NCI-H2196 treated with DMSO at 0.1 percent for 48 hours (cell line): ENCODE results near the gene UBR3.
"Not testable (repeated sequence)": the region's sequence is repeated elsewhere in the genome, so short reads cannot be mapped to it uniquely, and the experiment has no call there.

ENCODE experiments used
- DNase-seq: peaks from one replicate; lab custom pipeline; 2025; ENCODE audit not compliant: unreplicated experiment; lab: John Stamatoyannopoulos, UW

Gene UBR3

DNA sequence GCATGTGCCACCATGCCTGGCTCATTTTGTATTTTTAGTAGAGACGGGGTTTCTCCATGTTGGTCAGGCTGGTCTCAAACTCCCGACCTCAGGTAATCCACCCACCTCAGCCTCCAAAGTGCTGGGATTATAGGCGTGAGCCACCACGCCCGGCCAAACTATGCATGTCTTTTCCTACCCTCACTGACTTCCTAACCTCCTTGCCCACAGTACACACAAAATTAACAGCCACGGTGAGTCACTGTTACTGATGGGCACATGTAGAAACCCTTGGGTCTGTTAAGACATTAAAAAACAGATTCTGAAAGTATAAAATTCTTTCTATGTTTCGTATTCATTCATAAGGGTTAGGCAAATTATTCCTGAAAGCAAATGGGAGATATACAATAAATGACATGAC is 7.2 kb upstream of the UBR3 start:
- not testable (repeated sequence) for DNase-seq

DNA sequence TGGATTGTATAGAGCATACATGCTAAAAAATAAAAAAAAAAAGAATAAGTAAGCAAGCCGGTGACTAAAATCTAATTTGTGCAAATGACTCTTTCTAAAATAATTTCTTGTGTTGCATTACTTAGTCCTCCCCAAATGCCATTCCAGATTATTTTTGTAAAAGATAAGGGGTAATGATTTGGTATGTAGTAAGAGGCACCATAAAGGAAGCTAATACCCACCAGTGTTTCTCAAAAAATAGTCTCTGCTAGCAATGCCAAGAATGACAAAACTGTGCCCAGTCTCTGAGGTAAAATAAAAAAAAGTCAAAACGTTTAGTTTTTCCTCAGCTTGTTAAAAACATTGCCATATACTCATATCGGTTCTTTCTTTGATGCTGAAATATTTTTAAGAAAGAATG is 5.2 kb upstream of the UBR3 start:
- DNase-seq, result no peak

DNA sequence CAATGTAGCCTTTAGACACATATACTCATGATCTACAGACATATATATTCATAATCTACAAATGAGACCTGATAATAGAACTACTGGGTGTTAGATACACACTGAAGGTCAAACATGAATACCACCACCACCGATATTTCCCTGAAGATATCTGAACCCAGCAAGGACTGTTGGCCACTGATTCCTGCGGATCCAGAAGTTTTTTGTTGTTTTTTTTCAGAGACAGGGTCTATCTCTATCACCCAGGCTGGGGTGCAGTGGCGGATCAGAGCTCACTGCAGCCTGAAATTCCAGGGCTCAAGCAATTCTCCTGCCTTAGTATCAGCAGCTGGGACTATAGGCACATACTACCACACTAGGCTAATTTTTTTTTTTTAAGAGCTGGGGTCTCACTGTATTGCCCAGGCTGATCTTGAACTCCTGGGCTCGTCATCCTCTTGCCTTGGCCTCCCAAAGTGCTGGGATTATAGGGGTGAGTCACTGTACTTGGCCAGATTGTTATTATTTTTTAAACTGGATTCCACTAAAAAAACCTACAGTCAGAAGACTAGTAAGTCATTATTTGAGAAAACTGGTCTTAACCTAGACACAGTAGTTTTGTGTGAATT is 4.4 kb upstream of the UBR3 start:
- DNase-seq, result no peak

DNA sequence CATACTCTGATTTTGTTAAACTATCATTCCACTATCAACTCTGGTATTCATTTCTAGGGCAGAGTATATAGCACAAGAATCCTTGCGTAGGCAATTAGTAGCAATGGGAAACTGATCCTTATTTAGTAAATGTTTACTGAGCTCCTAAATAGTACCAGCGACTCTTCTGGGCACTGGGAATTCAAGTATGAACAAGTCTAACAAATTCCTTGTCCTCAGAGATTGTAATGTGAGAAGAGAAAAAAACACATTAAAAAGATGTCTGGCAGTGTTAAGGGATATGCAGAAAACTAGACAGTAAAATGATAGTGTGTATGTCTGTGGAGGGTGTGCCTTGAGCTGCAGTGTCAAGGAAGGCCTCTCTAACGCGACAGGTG is 3.3 kb upstream of the UBR3 start:
- DNase-seq, result no peak

DNA sequence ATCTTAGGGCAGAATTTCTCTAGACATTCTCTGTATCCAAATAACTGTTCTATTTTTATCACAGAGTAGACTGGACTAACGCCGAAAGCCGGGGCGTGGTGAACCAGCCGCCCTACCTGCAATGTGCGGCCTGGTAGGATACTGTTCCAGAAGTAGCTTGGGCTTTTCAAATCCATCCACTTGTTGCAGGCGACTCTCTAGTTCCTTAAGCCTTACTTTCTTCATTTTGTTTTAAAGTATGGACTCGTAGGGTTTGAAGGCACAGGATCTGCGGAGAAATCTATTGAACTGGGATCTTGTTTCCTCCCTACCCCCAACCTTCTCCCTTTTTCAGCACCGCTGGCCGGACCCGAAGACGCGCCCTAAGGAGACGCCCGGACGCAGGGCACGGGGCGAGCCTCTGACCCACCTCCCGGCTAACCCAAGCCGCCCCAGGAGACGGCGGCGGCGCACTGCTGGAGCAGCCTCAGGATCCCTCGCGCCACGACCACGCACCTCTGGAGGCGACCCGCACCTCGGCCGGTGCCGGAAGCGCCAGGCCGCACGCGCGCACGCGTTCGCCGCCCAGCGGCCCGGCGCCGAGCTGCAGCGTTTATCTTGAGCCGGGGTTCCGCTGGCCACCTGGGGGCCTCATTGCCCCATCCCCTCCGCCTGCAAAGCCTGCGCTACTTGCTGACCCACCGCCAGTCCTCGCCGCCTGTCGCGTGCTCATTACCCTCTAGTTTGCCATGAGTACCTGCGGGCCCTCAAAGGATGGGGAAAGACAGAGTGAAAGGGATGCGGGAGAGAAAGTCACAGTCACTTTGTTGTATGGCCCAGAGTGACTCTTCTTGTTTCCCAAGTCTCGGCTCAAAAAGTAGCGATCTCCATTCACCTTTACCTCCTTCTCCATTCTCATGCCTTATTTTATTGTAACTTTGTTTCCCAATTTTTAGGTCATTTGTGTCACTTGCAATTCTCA is 2.6 kb upstream of the UBR3 start, which contains the start of gene METTL5:
Gene METTL5 (minus strand): TSS at position 533 of the 961 bp plus-strand sequence. CDS start 308 bp downstream, at position 225.
- DNase-seq, result peak; percentile 79

DNA sequence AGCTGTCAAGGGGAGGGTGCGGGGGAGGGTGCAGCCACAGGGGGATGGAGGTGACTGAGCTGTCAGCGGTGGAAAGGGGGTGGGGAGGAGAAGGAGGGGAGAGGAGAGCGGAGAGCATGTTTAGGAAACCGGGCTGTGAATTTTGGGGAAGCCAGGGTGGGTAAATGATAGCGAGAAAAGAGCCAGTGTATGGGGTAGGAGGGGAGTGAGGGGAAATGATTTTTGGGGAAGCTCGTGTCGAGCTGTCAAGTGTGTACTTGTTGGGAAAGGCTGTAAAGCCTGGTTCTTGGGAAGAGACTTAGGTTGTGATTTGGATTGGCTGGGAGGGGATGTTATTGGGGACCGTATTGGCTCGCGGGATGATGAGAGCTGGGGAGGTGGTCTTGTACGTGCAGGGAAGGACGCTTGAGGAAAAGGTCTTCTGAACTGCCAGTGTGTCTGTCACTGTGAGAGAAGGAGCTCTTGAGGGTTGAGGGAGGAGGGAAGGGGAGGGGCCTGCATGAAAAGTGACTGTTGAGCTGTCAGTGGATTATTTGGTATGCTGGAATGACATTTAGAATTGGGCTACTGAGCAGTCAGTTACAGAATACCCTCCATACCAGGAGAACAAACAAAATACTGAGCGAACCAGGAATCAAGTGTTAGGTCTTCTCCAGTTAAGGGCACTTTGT is 1.0 kb downstream of the UBR3 start:
- peak; percentile 9 for DNase-seq

DNA sequence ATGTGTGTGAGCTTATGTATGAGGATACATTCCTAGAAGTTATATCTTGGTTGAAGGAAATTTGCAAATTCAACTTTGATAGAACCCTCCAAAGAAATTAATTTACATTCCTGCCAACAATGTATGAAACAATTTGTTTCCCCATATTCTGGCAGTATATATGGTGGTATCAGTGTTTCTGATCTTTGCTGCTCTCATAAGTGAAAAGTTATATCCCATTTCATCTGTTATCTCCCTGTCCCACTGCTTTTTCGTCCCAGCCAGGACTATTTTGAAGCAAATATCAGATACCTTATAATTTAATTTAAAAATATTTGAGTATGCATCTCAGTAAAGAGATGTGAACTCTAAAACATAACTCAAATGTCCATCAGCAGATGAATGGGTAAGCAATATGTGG is 7.1 kb downstream of the UBR3 start:
- DNase-seq, result no peak

DNA sequence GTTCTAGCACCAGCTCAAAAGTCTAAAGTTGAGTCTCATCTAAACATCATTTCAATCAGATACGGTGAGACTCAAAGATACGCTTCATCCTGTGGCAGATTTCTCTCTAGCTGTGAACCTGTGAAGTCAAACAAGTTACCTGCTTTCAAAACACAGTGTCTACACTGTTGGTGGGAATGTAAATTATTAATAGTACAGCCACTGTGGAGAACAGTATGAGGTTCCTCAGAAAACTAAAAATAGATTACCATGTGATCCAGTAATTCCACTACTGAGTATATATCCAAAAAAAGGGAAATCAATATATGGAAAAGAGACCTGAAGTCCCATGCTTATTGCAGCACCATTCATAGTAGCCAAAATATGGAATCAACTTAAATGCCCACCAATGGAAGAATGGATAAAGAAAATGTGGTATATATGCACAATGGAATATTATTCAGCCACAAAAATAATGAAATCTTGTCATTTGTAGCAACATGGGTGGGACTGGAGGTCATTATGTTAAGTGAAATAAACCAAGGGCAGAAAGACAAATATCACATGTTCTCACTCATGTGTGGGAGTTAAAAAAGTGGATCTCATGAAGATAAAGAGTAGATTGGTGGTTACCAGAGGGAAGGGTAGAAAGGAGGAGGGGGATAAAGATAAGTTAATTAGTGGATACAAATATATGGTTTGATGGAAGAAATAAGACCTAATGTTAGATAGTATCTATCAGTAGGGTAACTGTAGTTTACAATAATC is 11.7 kb downstream of the UBR3 start:
- no peak for DNase-seq

DNA sequence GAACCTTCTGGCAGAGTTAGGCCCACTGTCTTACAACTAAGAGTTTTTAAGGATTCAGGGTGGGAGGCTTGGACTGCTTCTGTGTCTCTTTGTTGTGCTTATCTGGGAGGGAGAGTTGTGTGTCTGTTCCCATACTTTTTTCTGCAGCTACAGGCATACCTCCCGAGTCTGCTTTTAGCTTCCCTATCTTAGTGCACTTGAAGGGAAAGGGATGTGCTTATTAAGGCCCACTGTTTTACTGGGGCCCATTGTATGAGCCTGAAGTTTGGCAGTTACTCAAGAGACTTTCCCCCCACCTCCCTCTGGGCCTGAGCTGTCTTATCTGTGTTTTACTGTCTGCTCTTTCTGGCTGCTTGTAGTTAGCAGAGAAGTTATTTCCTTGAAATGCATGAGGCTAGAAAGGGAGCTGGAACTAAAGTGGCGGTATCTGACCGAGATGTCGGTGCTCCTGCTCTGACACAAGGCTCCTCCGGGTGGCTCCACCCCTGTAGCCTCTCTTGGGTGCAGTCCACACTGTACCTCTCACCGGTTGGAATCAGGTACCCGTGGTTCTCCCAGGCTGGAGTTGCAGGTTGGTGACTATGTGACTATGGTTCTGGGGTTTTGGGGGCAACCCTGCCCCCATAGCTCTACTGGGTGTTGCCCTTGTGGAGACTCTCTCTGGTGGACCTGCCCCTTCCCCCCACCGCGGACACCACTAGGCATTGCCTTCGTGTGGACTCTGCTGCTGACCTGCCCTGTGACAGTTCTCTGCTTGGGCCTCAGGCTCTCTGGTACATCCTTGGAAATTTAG is 12.9 kb downstream of the UBR3 start:
- no peak for DNase-seq

DNA sequence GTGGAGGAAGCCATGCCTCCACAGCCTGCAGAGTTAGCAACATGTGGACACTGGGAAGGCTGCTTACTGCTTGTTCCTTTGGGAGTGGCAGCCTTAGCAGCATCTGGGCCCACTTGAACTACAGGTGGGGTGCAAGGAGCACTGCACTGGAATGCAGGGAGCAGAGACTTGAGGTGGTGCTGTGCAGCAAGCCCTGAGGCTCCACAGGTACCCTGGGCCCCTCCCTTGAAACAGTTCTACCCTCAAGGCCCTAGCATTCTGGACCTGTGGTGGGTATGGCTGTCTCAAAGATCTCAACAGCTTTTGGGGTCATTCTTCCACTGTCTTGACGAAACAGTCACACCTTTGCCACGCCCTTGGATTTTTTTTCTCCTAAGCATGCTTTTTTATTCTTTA is 13.5 kb downstream of the UBR3 start:
- DNase-seq, result no peak

DNA sequence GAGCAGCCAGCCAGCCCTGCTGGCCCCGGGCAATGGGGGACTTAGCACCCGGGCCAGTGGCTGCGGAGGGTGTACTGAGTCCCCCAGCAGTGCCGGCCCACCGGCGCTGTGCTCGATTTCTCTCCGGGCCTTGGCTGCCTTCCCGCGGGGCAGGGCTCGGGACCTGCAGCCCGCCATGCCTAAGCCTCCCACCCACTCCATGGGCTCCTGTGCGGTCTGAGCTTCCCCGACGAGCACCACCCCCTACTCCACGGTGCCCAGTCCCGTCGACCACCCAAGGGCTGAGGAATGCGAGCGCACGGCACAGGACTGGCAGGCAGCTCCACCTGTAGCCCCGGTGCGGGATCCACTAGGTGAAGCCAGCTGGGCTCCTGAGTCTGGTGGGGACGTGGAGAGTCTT is 14.4 kb downstream of the UBR3 start:
- DNase-seq, result not testable (repeated sequence)

DNA sequence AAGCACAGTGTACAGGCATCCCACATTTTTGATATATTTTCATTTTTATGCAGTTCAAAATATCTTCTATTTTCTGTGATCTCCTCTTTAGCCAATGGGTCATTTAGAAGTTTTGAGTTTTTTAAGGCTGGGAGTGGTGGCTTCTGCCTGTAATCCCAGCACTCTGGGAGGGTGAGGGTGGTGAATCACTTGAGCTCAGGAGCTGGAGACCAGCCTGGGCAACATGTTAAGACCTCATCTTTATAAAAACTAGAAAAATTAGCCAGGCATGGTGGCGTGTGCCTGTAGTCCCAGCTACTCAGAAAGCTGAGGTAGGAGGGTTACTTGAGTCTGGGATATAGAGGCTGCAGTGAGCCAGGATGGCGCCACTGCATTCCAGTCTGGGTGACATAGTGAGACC is 17.8 kb downstream of the UBR3 start:
- no peak for DNase-seq

DNA sequence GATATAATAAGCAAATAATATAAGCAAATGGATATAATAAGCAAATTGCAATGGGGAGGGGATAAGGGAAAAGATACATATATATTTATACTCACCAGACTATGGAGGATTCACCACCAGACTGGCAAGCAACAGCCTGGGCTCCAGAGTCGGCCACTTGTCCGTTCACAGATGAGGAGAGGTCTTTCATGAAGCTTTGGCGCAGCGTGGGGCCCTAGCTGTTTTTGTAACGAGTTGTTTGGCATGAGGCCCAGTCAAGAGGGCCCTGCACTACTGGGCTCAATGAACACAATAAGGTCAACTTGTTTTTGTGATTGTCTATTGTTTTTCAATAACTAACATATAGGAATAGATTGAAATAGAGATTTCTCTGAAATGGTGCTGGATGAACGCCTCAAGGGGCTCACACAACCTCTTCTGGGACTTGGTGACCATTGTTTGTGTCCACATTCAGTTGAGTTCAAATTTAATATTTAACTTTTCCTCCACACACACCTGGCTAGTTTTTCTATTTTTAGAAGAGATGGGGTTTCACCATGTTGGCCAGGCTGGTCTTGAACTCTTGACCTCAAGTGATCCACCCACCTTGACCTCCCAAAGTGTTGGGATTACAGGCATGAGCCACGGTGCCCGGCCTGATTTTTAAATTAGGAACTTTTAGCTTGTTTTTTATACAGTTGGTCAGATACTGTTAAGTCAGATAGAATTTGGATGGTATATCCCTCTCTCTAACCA is 21.9 kb downstream of the UBR3 start:
- DNase-seq, result not testable (repeated sequence)

DNA sequence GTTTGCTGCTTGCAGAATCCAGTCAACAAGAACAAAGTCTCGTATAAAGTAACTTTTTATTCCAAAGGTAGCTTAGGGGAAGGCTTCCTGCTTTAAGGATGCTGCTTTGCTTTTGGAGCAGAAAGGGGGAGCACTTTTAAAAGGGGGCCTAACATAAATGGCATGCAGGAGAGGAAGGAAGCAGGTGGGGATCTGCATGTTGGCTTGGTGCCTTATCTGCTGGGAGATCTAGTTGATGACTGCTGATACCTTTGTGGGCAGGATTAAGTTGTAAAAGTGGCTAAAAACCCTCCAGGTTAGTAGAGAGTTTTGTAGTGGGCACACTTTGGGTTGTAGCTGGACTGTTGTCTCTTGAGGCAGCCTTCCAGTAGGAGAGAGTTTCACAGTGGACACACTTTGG is 22.5 kb downstream of the UBR3 start:
- no peak for DNase-seq

DNA sequence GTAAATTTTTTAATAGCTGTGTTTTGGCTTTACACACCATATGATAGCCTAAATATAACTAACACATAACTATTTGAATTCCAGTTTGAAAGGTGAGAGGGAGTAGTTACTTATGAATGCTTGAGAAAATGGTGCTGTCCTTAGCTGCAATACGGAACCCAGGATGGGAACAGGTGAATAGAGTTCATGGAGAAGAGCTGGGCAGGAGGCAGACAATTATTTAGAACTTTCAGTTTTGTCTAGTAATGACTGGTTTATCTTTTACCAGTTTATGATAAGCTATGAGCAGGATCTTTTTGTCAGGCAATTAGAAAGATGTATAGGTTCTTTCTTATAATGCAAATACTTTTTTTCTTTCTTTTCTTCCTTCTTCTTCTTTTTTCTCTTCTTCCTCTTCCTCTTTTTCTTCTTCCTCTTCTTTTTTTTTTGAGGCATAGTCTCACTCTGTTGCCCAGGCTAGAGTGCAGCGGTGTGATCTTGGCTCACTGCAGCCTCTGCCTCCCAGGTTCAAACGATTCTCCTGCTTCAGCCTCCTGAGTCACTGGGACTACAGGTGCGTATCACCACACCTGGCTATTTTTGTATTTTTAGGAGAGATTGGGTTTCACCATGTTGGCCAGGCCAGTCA is 25.9 kb downstream of the UBR3 start:
- no peak for DNase-seq

DNA sequence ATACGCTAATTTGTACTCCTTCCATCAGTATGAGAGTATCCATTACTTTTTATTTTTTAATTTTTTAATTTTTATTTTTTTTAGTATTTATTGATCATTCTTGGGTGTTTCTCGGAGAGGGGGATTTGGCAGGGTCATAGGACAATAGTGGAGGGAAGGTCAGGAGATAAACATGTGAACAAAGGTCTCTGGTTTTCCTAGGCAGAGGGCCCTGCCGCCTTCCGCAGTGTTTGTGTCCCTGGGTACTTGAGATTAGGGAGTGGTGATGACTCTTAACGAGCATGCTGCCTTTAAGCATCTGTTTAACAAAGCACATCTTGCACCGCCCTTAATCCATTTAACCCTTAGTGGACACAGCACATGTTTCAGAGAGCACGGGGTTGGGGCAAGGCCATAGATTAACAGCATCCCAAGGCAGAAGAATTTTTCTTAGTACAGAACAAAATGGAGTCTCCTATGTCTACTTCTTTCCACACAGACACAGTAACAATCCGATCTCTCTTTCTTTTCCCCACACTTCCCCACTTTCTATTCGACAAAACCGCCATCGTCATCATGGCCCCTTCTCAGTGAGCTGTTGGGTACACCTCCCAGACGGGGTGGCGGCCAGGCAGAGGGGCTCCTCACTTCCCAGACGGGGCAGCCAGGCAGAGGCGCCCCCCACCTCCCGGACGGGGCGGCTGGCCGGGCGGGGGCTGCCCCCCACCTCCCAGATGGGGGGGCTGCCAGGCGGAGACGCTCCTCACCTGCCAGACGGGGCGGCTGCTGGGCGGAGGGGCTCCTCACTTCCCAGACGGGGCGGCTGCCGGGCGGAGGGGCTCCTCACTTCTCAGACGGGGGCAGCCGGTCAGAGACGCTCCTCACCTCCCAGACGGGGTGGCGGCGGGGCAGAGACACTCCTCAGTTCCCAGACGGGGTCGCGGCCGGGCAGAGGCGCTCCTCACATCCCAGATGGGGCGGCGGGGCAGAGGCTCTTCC is 28.3 kb downstream of the UBR3 start:
- not testable (repeated sequence) for DNase-seq

DNA sequence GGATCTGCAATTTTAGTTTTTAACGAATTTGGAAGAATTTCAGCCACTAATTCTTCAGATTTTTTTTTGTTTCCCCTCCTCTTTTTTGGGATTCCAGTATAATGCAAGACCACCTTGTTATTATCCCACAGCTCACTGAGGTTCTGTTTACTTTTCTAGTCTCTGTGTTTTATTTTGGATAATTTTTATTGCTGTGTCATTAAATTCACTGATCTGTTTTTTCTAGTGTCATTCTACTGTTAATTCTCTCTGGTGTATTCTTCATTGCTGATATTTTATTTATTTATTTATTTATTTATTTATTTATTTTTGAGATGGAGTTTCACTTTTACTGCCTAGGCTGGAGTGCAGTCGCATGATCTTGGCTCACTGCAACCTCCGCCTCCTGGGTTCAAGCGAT is 32.2 kb downstream of the UBR3 start:
- no peak for DNase-seq

DNA sequence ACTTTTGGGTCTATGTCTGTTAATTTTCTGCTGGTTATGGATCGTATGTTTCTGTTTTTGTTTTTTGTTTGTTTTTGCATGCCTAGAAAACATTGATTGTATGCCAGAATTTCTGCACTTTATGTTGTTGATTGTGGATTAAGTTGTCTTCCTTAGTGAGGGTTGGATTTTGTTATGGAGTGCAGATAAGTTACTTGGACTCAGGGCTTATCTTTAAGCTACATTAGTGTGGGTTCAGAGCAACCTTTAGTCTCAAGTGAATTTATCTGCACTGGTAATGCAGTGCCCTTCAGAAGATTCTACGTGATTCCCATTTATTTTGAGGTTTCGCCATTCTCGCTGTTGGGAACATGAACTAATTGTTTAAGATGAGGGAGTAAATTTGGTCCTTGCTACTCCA is 32.9 kb downstream of the UBR3 start:
- no peak for DNase-seq
